SH-SY5Y (cell line): ENCODE measurements around the gene COL15A1.

Experiments
- GATA2 ChIP-seq: IDR thresholded peaks from 2 replicates; pipeline ENCODE4 v1.6.1; 2011; ENCODE audit warnings: mild to moderate bottlenecking, low read depth, low read length
- GATA3 ChIP-seq: IDR thresholded peaks from 2 replicates; pipeline ENCODE4 v1.6.1; 2011; ENCODE audit warnings: low read depth, mild to moderate bottlenecking, low read length, moderate library complexity

DNA sequence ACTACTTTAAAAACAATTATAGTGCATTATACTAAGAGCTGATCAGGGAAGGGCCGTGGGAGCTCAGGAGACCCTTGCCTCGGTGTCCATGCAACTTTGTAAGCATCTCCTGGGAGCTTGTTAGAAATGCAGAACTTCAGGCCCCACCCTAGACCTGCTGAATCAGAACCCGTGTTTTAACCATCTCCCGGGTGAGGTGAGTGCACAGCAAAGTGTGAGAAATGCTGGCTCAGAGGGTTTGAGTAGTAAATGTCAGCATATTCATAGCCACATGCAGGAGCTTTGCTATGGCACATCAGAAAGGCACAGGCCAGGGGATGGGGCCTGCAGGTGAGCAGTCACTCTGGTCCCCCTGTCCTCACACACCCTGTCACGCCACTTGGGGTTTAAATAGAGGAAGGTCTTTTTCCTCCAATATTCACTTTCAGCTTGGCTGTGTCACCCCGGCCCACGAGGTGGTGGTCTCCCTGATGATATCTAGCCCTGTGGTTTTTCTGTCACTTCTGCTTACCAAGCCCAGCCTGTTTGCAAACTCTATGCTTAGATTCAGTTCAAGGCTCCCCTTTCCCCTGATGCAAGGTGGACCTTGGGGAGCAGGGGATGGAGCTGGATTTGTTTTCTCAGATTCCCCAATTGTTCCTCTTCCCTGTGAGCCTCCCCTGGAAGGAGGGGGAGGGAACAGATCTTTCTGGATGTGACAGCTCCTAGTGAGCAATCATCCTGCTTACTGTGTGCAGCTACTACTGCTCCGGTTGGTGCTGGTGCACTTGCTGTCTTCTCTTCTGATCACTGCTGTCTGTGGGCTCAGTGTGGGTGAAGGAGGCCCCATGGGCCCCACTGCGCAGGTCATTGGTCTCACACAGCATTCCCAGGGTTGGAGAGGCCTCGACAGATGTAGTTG lies 109.4 kb downstream of the COL15A1 start:
- TF ChIP-seq GATA2 (no peak), GATA3 (no peak)
